GM19397 (cell line): Measurements from ENCODE around the gene B3GNT7.
"Not testable (repeated sequence)": the region's sequence is repeated elsewhere in the genome, so short reads cannot be mapped to it uniquely, and the experiment has no call there.

ENCODE experiments used
- ATAC-seq: cut with Tn5 transposase; IDR thresholded peaks from one replicate; pipeline ENCODE4 v1.9.1; 2021; ENCODE audit warnings: mild to moderate bottlenecking, moderate library complexity; ENCODE audit not compliant: unreplicated experiment

The B3GNT7 gene

GRCh38 chr2:231423176-231423575 is 27.7 kb downstream of the B3GNT7 start:
- ATAC-seq, result no peak

GRCh38 chr2:231425291-231425810 is 29.8 kb downstream of the B3GNT7 start:
- ATAC-seq, result no peak

- ATAC-seq, result no peak
Observed at GRCh38 chr2:231425811-231426703, 30.5 kb downstream of the B3GNT7 start.

GRCh38 chr2:231427116-231427515 is 31.6 kb downstream of the B3GNT7 start:
- ATAC-seq, result no peak

- ATAC-seq, result no peak
Observed at GRCh38 chr2:231429152-231429551, 33.6 kb downstream of the B3GNT7 start.

GRCh38 chr2:231429901-231430300 is 34.4 kb downstream of the B3GNT7 start:
- no peak for ATAC-seq

- ATAC-seq, result not testable (repeated sequence)
Observed at GRCh38 chr2:231430437-231430836, 34.9 kb downstream of the B3GNT7 start.

- ATAC-seq, result no peak
Observed at GRCh38 chr2:231431606-231432005, 36.1 kb downstream of the B3GNT7 start.

- no peak for ATAC-seq
Observed at GRCh38 chr2:231433990-231434389, 38.5 kb downstream of the B3GNT7 start.

GRCh38 chr2:231436957-231437356 is 41.4 kb downstream of the B3GNT7 start:
- no peak for ATAC-seq

- ATAC-seq, result no peak
Observed at GRCh38 chr2:231449503-231450054, 54.1 kb downstream of the B3GNT7 start.

- no peak for ATAC-seq
Observed at GRCh38 chr2:231450548-231450989, 55.1 kb downstream of the B3GNT7 start.
